GM23338 (cell line): ENCODE data around the gene ARID1B.

ENCODE experiments used
- EZH2 ChIP-seq: fragments of 200-600 bp; sonication (generic); IDR thresholded peaks from one replicate; pipeline ENCODE4 v1.8.0; 2017; ENCODE audit warnings: antibody characterized with exemption, mild to moderate bottlenecking, low read depth; ENCODE audit not compliant: unreplicated experiment
- EZH2phosphoT487 ChIP-seq: fragments of 200-600 bp; sonication (generic); IDR thresholded peaks from one replicate; pipeline ENCODE4 v1.8.1; 2018; ENCODE audit warnings: antibody characterized with exemption; ENCODE audit not compliant: unreplicated experiment
- TF ChIP-seq, protein P1 (sequence below), 2 experiments: fragments of 200-600 bp in 1 of 2; sonication (generic) in 1 of 2; conservative IDR thresholded peaks; 2 replicates each; pipeline versions ENCODE4 v1.5.1 to v1.6.1; 2016 to 2017; ENCODE audit warnings: antibody characterized with exemption in 2 of 2, low read depth in 2 of 2, mild to moderate bottlenecking in 2 of 2, moderate library complexity in 1 of 2

DNA sequence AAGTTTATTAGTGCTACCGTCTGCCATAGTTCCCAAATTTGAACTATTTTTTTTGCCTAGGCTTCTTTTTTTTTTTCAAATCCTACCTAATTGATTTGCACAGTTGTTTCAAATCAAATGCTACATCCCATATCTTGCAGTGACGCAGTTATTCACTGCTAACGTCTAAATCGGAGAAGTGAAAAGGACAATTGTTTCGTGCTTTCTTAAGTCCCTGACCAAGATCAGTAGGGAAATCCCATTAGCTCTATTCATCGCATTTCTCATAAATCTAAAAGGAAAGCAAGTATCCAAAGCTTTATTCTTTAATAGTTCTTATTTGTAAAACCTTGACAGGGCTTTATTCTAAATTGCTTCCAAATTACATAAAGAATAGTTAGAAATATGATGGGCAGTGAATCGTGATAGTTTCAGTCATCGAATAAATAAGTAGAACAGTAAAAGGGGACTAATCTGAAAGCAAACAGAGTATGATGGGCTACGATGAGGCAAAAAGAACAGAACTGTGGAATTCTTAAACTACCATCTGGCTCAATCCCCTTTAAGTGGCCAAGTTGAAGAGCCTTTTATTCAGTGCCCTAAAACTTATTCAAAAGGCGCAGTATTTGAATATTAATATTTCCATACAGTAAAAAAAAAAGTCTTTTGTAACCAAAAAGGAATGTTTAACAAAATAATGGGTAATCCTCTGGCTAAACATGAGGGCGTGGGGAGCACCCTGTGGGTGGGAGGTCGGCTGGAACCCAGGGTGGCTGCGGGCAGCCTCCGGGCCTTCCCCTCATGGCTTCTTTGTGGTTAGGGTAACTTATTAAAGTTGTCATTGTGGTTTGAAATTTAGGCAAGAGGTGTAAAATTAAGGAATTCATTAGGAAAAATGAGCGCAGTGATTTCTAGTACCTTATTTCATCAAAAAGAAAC lies 3.0 kb upstream of the ARID1B start:
- TF ChIP-seq, protein P1, sequence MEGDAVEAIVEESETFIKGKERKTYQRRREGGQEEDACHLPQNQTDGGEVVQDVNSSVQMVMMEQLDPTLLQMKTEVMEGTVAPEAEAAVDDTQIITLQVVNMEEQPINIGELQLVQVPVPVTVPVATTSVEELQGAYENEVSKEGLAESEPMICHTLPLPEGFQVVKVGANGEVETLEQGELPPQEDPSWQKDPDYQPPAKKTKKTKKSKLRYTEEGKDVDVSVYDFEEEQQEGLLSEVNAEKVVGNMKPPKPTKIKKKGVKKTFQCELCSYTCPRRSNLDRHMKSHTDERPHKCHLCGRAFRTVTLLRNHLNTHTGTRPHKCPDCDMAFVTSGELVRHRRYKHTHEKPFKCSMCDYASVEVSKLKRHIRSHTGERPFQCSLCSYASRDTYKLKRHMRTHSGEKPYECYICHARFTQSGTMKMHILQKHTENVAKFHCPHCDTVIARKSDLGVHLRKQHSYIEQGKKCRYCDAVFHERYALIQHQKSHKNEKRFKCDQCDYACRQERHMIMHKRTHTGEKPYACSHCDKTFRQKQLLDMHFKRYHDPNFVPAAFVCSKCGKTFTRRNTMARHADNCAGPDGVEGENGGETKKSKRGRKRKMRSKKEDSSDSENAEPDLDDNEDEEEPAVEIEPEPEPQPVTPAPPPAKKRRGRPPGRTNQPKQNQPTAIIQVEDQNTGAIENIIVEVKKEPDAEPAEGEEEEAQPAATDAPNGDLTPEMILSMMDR (conservative IDR thresholded peaks at IDR 0.05; ENCODE audit: low read depth in 2 of 2) = no peak
- TF ChIP-seq EZH2 (no peak), EZH2phosphoT487 (no peak)
